Testis (tissue), 3 donors: Measurements from ENCODE around the gene C12orf76. TPM values are rescaled to one million over a fixed set of nuclear protein-coding genes. Genes with fewer than 3 reads are reported as not detected.
A peak's percentile ranks its signal among the peaks of the same experiment; 100 is the strongest.

ENCODE experiments used
- DNase-seq: peaks from one replicate; pipeline ENCODE4 v3.0.0-alpha.2; 2019
- H3K27ac ChIP-seq, 2 donors: fragments of 200-600 bp; sonication (generic); one replicate each; pipeline ENCODE4 v1.5.1; 2019
- H3K27me3 ChIP-seq: fragments of 200-600 bp; sonication (generic); one replicate; pipeline ENCODE4 v1.5.1; 2019
- H3K36me3 ChIP-seq: fragments of 200-600 bp; sonication (generic); one replicate; pipeline ENCODE4 v1.5.1; 2017; ENCODE audit warnings: low read depth; ENCODE audit errors: missing control alignments
- H3K4me1 ChIP-seq: fragments of 200-600 bp; sonication (generic); one replicate; pipeline ENCODE4 v1.5.1; 2019
- H3K4me3 ChIP-seq, 2 donors: fragments of 200-600 bp; sonication (generic); one replicate each; pipeline ENCODE4 v1.5.1; 2017 to 2019
- H3K9me3 ChIP-seq: fragments of 200-600 bp; sonication (generic); one replicate; pipeline ENCODE4 v1.5.1; 2017
- CTCF ChIP-seq, 3 experiments: fragments of 450-650 bp in 2 of 3; fragments of 200-600 bp in 1 of 3; sonication (generic) in 1 of 3; IDR thresholded peaks; one replicate each; pipeline ENCODE4 v1.5.1; 2016 to 2019; ENCODE audit warnings: antibody characterized with exemption in 3 of 3, mild to moderate bottlenecking in 2 of 3, moderate library complexity in 1 of 3
- POLR2A ChIP-seq: fragments of 450-650 bp; IDR thresholded peaks from one replicate; pipeline ENCODE4 v1.6.1; 2017; ENCODE audit warnings: antibody characterized with exemption, mild to moderate bottlenecking, moderate library complexity
- WGBS, 2 donors: methylation state at CpG; one replicate each; pipeline ENCODE4 v1.1.5; 2018; 5-methylcytosine and 5-hydroxymethylcytosine counted together
- intact Hi-C: fragments of 100-400 bp; cut with DNase I; formaldehyde crosslinking; loops from one replicate; pipeline ENCODE4 v1.15.1; 2023; ENCODE audit warnings: low total_unique reads
- polyA plus RNA-seq: library from polyadenylated mRNA; stranded (reverse); fragments of 350-450 nt; fragmentation: Illumina TruSeq; extraction: RNeasy Lipid Tissue Mini Kit (QIAGEN cat#74804); gene quantifications from one replicate; pipeline ENCODE4 v1.2.3, GENCODE V29; 2014; ENCODE audit warnings: low read depth, low replicate concordance; ENCODE audit not compliant: insufficient read depth
- total RNA-seq, 2 donors: library from RNA; depleted of rRNA; stranded (reverse); fragments of >200 nt; gene quantifications; one replicate each; pipeline ENCODE4 v1.2.3, GENCODE V29; 2016

The C12orf76 gene
- total and polyA plus RNA-seq, 3 donors from 2014 or later, result 28.3 to 32.8 (median 28.7) TPM

- H3K4me1 ChIP-seq, result peaks cover 21% of the 10 kb centered on the region
- WGBS, 2 donors, result 91 to 95% methylated on average over 3 of the region's 3 CpGs
- H3K9me3 ChIP-seq, result no peaks in the 10 kb centered on the region
- intact Hi-C loops, result no loop called here
- TF ChIP-seq POLR2A, result no peak
- TF ChIP-seq CTCF (IDR thresholded peaks at IDR 0.05), result no peak
- H3K36me3 ChIP-seq, result no peaks in the 10 kb centered on the region
- no peak overlapping the region for H3K27ac ChIP-seq
- no peak overlapping the region for H3K4me3 ChIP-seq
- H3K27me3 ChIP-seq, result no peaks in the 10 kb centered on the region
- no peak for DNase-seq
Measured at GRCh38 chr12:110042264-110042663, 6.1 kb downstream of the C12orf76 start.

- peaks cover 11% of the 10 kb centered on the region for H3K4me1 ChIP-seq
- TF ChIP-seq CTCF (IDR thresholded peaks at IDR 0.05) (no peak), POLR2A (no peak)
- H3K4me3 ChIP-seq, result no peak overlapping the region
- no peaks in the 10 kb centered on the region for H3K36me3 ChIP-seq
- H3K27me3 ChIP-seq, result no peaks in the 10 kb centered on the region
- H3K9me3 ChIP-seq, result no peaks in the 10 kb centered on the region
- H3K27ac ChIP-seq, result peak overlapping the region in 1 of 2 donors; percentile 20
- no peak for DNase-seq
- WGBS, 2 donors, result 61 to 62% methylated on average over 5 of the region's 5 CpGs
- intact Hi-C loops, result no loop called here
Measured at GRCh38 chr12:110039085-110039807, 9.1 kb downstream of the C12orf76 start.

- TF ChIP-seq POLR2A, result no peak
- no peak for TF ChIP-seq CTCF (IDR thresholded peaks at IDR 0.05)
- no peak overlapping the region for H3K4me3 ChIP-seq
- 60 to 63% methylated on average over 5 of the region's 5 CpGs for WGBS, 2 donors
- peaks cover 11% of the 10 kb centered on the region for H3K4me1 ChIP-seq
- H3K9me3 ChIP-seq, result no peaks in the 10 kb centered on the region
- no peaks in the 10 kb centered on the region for H3K27me3 ChIP-seq
- no peak for DNase-seq
- H3K36me3 ChIP-seq, result no peaks in the 10 kb centered on the region
- peak overlapping the region in 1 of 2 donors; percentile 20 for H3K27ac ChIP-seq
- intact Hi-C loops, result no loop called here
Measured at GRCh38 chr12:110038741-110039084, 9.6 kb downstream of the C12orf76 start.

DNA sequence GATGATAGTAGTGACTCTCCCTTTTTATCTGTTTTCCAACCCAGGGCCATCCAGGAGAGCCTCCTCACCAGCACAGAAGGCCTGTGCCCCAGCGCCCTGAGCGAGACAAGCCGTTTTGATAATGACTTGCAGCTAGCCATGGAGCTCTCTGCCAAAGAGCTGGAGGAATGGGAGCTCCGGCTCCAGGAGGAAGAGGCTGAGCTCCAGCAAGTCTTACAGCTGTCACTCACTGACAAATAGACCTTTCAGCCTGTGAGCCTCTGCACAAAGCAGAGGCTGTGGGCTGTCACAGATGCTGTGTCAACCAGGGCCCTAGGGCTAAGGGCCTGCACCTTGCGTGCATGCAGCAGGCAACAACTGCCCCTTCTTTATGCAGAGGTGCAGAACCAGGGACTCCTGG, 11.0 kb downstream of the C12orf76 start:
- no peaks in the 10 kb centered on the region for H3K9me3 ChIP-seq
- DNase-seq, result no peak
- H3K36me3 ChIP-seq, result no peaks in the 10 kb centered on the region
- H3K27me3 ChIP-seq, result no peaks in the 10 kb centered on the region
- WGBS, 2 donors, result 87 to 88% methylated on average over 4 to 5 of the region's 5 CpGs
- TF ChIP-seq POLR2A, result no peak
- TF ChIP-seq CTCF (IDR thresholded peaks at IDR 0.05), result no peak
- no peak overlapping the region for H3K27ac ChIP-seq
- H3K4me3 ChIP-seq, result no peak overlapping the region
- intact Hi-C loops, result no loop called here
- peaks cover 3% of the 10 kb centered on the region for H3K4me1 ChIP-seq

DNA sequence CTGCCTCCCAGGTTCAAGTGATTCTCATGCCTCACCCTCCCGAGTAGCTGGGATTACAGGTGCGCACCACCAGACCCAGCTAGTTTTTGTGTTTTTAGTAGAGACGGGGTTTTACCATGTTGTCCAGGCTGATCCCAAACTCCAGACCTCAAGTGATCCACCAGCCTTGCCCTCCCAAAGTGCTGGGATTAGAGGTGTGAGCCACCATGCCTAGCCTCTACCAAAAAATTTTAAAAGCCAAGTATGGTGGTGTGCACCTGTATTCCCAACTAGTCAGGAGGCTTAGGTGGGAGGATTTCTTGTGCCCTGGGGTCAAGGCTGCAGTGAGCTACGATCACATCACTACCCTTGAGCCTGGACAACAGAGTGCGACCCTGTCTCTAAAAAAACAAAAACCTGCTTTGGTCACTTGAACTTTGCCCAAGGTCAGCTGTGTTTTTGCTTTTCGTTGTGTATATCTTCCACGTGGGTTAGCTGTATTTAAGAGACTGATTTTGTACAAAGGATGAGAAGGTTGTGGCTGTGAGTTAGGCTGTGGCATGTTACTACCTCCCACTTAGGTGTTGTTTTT, 12.7 kb downstream of the C12orf76 start:
- Histone ChIP-seq H3K36me3 (no peaks in the 10 kb centered on the region), H3K4me3 (no peak overlapping the region), H3K27ac (no peak overlapping the region), H3K9me3 (no peaks in the 10 kb centered on the region), H3K27me3 (no peaks in the 10 kb centered on the region), H3K4me1 (peaks cover 3% of the 10 kb centered on the region)
- WGBS, 2 donors, result 82% methylated on average over 7 of the region's 7 CpGs
- no peak for TF ChIP-seq CTCF (IDR thresholded peaks at IDR 0.05)
- TF ChIP-seq POLR2A, result no peak
- intact Hi-C loops, result no loop called here
- DNase-seq, result no peak
